ENCODE data around the gene ERFL.

Gene ERFL

GRCh38 chr19:41913538-41914423 is 14.5 kb downstream of the ERFL start:
- DNase-seq (ENCODE audit: low spot score): no peak

DNA sequence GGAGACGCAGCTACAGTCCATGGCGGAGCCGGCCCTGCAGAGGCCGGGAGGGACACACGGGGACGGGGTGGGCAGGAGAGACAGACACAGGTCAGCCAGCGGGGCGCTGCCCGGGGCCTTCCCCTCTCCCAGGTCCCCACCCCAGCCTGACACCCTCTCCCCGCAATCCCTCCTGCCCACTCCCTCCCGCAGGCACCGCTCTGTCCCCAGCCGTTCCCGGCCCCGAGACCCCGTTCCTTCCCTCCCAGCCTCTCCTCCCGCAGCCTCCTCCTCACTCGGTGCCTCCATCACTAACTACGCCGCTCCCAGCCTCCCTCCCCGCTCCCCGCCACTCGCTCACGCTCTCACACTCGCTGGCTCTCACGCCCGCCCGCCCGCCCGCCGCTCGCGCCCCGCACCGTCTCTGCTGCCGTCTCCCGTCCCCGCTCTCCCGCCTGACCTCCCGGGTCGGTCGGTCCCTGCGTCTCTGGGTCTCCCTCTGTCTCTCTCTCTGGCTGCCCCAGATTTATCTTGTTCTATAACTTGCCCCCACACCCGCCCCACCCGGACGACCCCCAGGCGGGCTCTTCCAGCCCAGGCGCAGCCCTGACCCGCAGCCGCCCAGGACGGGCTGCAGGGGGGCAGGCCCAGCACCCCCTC is 15.2 kb downstream of the ERFL start:
- DNase-seq (ENCODE audit: low spot score): no peak

- DNase-seq (ENCODE audit: low spot score): no peak
Measured at GRCh38 chr19:41911889-41912731, 16.1 kb downstream of the ERFL start.

DNA sequence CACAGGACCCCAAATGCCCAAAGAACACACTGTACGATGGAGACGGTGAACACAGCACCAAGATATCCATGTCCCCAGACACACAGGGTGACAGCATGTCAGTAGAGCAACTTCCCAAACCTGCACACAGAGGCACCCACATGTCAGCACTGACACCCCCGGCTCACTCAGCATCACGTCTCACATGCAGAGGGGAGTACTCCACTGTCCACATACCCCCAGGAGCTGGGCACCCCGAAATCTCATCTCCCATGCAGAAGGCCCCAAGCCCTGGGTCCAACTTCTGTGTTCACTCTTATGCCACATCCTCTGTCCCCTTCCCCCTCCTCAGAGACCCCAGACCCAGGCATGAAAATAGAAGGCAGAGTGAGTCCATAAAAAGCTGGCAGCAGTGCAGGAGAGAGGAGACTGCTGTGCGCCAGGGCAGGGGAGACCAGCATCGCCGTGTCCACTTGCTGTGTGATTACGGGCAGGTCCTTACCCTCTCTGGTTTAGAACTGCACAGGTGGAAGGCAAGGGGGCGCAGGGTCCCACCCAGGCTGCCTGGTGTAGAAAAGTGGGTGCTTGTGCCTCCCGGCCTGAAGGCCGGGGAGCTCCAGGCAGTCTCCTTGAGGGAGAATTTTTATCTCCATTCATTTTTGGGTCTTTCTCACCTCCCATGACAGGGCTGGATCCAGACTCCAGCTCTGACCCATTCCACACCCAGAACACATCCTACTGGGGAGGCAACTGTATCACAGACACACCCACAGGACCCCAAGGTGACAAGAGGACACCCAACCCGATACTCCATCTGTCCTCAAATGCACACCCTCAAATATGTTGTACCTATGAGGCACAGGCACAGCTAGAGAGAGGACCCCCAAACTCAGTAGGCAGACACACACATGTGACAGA is 17.0 kb downstream of the ERFL start:
- no peak for DNase-seq (ENCODE audit: low spot score)

DNA sequence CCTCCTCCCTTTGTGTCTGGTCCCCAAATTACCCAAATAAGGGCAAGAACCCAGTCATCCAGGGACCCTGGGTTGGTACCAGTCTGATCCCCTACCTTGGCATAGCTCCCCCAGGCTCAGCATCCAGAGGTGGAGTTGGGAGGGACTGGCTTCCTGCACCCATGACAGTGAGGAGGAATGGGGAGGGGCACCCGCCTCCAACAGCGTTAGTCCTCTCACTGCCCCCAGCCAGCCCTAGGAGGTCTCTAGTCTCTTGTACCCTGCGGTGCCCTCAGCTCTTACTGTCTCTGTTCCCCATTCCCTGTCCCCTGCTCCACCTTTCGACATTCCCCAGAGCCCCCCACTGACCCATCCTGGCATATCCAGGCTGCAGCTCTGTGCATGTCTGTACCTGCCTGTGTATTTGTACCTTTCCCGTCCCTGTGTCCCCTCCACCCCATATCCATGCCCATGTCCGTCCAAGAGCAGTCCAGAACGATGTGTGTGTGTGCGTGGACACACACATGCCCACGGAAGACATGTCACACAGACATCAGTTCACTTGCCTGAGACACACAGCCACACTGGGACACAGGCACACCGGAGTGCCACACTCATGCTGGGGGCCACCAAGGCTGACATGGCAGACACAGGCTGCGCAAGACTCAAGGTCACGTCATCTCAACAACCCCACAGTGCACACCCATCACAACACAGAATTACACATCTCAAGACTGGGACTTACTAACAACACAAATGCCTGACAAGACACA is 17.8 kb downstream of the ERFL start:
- DNase-seq (ENCODE audit: low spot score): no peak

DNA sequence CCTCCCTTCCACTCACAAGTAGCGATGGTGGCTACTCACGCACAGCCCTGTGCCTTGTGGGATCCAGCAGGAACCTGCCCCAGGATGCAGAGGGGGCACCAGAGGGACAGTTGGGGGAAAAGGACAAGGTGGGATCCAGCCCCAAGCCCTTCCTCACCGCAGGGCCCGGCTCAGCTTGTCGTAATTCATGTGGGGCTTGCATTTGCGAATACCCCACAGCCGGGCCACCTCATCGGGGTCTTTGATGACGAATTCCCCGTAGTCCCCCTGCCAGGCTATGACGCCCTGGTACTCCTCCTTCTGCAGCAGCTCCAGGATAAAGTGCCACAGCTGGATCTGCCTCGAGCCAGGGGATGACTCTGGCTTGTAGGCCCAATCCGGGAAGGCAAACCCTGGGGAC is 18.5 kb downstream of the ERFL start:
- no peak for DNase-seq (ENCODE audit: low spot score)

- no peak for DNase-seq (ENCODE audit: low spot score)
Measured at GRCh38 chr19:41908724-41909464, 19.4 kb downstream of the ERFL start.

- no peak for DNase-seq (ENCODE audit: low spot score)
Measured at GRCh38 chr19:41907994-41908615, 20.1 kb downstream of the ERFL start.

GRCh38 chr19:41906916-41907680 is 21.2 kb downstream of the ERFL start:
- no peak for DNase-seq (ENCODE audit: low spot score)

GRCh38 chr19:41906271-41906670 is 22.0 kb downstream of the ERFL start:
- no peak for DNase-seq (ENCODE audit: low spot score)

- DNase-seq (ENCODE audit: low spot score): no peak
Measured at GRCh38 chr19:41905273-41906002, 22.8 kb downstream of the ERFL start.

DNA sequence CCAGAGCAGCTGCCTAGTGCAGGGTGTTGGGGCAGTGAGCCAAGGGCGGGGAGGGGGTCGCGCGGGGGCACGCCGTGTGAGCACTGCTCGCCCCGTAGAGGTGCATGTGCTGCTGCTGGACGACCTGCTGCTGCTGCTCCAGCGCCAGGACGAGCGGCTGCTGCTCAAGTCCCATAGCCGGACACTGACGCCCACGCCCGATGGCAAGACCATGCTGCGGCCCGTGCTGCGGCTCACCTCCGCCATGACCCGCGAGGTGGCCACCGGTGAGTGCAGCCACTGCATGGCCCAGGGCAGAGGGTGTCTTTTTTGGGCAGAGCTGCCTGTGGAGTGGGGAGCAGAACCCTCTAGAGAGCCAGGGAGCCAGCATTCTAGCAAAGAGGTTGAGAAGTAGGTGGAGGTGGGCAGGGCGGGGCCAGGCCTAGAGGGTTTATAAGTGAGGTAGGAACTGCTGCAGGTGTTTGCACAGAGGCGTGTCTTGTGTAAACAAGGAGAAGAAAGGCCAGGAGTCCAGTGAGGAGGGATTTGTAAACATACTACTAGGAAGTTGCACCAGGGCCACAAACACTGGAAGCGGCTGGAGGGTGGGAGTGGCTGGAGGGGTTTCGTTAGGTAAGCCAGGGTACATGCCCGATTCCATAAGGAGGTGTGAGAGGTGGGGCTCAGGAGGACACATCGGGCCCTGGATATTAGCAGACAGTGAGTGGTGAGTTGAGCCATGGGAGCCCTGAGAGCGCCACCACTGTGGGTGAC is 24.0 kb downstream of the ERFL start:
- DNase-seq (ENCODE audit: low spot score): no peak

- DNase-seq (ENCODE audit: low spot score): no peak
Measured at GRCh38 chr19:41903193-41903953, 24.9 kb downstream of the ERFL start.

DNA sequence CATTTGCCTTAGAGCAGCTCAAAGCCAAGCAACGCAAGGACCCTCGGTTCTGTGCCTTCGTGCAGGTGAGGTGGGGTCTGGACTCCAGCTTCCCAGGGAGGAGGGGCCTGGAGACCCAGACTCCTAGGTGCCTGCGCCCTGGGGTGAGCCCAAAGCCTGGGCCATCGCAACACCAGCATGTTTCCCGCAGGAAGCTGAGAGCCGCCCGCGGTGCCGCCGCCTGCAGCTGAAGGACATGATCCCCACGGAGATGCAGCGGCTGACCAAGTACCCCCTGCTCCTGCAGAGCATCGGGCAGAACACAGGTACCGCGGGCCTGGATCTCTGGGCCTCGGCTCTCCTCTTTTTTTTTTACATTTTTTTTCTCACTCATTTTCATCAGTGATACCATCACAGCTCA is 25.7 kb downstream of the ERFL start:
- DNase-seq (ENCODE audit: low spot score): no peak

DNA sequence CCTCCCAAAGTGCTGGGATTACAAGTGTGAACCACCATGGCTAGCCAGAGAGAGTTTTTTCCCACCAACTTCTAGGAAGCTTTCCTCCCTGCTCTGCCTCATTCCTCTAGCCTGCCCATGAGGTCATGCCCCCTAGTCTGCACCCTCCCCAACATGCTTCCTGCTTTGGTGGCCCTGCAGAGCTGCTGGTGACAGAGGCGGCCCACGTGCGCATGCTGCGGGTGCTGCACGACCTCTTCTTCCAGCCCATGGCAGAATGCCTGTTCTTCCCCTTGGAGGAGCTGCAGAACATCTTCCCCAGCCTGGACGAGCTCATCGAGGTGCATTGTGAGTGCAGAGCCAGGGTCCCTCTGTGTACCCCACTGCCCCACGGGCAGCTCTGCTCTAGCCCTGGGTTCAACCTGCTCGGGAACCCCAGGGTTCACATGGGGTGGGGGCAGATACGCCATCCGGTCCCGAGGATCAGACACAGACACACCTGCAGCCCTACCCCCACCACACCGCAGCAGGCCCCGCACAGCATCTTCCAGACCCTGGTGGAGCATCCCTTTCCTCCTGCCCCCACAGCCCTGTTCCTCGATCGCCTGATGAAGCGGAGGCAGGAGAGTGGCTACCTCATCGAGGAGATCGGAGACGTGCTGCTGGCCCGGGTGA is 26.4 kb downstream of the ERFL start:
- no peak for DNase-seq (ENCODE audit: low spot score)

DNA sequence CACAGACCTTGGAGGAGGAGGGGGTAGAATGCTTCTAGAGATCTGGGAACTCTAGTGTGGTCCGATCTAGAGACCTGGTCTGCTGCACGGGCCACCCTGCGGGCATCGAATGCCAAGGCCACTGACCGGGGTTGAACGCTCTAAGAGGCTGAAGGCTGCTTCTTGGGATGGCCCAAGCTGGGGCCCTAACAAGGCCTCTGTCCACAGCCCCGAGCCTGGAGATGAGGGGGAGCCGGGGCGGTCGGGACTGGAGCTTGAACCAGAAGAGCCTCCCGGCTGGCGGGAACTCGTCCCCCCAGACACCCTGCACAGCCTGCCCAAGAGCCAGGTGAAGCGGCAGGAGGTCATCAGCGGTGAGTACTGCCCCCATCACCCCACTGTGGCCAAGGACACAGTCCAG is 30.0 kb downstream of the ERFL start:
- no peak for DNase-seq (ENCODE audit: low spot score)
